HG02571 (cell line): ENCODE results near the gene COG8.
"Not testable (repeated sequence)": the region's sequence is repeated elsewhere in the genome, so short reads cannot be mapped to it uniquely, and the experiment has no call there.

Source experiments
- ATAC-seq: cut with Tn5 transposase; IDR thresholded peaks from one replicate; pipeline ENCODE4 v1.9.1; 2021; ENCODE audit warnings: mild to moderate bottlenecking, moderate library complexity; ENCODE audit not compliant: unreplicated experiment

COG8 gene, protein sequence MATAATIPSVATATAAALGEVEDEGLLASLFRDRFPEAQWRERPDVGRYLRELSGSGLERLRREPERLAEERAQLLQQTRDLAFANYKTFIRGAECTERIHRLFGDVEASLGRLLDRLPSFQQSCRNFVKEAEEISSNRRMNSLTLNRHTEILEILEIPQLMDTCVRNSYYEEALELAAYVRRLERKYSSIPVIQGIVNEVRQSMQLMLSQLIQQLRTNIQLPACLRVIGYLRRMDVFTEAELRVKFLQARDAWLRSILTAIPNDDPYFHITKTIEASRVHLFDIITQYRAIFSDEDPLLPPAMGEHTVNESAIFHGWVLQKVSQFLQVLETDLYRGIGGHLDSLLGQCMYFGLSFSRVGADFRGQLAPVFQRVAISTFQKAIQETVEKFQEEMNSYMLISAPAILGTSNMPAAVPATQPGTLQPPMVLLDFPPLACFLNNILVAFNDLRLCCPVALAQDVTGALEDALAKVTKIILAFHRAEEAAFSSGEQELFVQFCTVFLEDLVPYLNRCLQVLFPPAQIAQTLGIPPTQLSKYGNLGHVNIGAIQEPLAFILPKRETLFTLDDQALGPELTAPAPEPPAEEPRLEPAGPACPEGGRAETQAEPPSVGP

DNA sequence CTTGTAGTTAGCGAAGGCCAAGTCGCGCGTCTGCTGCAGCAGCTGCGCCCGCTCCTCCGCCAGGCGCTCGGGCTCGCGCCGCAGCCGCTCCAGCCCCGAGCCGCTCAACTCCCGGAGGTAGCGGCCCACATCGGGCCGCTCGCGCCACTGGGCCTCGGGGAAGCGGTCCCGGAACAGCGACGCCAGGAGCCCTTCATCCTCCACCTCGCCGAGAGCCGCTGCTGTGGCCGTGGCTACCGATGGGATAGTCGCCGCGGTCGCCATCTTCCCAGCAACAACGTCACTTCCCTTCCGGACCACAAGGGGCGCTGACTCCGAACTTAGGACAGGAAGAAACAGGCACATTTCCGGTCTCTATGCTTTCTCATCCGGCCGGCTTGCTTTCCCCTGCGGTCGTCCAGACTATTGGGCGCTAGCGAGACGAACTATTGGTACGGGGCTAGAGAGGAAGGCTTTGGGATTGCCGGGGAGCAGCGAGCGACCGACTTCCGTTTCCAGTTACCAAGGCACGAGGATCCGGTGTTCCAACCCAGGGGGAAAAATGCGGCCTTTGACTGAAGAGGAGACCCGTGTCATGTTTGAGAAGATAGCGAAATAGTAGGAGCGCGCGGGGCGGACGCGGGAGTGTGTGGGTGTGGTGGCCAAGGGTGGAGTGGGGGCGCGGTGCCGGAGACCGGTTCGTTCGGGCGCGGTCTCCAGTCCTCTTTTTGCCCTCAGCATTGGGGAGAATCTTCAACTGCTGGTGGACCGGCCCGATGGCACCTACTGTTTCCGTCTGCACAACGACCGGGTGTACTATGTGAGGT lies at the start of gene COG8, which contains the start of gene NIP7:
COG8 (minus strand) TSS at position 276 of the 806 bp plus-strand sequence; CDS start at position 264, 12 bp downstream.
NIP7 (plus strand) TSS at position 484 of the 806 bp plus-strand sequence; CDS start at position 542, 58 bp downstream.
- ATAC-seq, result peak; percentile 94

DNA sequence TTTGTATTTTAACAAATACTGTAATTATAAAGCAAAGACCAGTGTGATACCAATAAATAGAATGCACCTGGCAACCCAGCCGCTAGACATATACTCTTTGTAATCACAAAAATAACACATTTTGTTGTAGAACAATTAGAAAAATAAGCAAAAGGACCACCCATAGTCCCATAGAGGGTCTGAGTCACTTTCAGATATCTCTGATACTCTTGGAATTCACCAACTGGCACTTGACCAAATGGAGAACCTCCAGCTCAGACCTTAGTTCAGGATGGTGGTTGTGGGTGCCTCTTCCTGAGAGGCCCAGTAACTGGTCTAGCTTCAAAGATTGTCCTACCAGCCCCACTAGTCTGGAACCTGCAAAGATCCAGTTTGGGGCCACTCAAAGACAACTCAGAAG lies 47.2 kb upstream of the COG8 start:
- ATAC-seq, result no peak

DNA sequence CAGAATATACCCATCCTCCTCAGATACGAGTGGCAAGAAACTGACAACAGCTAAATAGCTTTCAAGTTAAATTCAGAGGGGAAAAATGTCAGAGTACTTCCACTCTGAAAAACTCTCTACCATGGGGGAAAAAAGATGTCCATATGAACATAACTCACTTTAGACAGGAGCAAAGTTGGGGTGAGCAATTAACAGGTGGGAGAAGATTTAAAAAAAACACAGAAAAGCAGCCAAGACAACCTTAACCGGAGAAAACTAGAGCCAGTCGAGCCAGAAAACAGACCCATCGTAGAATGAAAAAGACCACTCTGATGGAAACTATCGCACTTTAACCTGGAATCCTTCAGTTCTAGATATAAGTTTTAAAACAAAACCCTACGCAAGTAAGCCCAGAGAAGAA lies 45.6 kb upstream of the COG8 start:
- no peak for ATAC-seq

DNA sequence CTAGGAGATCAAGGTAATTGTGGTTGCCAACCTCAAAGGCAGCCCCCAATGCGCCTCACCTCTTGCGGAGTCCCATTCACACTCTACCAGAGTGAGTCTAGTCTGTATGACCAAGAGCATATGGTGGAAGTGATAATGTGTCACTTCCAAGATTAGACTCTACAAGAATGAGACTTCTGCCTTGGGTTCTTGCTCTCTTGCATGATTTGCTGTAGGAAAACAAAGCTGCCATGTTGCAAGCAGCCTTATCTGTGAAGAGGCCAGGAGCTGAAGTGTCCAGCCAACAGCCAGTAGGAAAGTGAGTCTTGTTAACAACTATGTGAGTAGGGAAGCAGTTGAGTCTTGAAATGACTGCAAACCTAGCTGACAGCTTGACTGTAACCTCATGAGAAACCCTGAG lies 43.1 kb upstream of the COG8 start:
- ATAC-seq, result no peak

DNA sequence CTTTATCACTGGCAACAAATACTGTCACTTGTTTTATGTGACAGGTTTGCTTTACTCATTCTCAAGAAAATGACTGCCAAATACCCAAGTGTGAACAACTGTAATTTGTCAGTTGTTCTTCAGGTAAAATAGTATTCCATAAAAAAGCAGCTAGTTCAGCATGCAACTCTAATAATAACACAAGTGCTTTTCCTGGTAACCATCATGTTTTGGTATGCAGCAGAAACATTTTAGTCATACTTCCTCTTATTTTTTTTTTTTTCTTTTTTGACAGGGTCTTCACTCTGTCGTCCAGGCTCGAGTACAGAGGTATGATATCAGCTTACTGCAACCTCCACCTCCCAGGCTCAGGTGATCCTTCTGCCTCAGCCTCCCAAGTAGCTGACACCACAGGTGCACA lies 41.9 kb upstream of the COG8 start:
- no peak for ATAC-seq

DNA sequence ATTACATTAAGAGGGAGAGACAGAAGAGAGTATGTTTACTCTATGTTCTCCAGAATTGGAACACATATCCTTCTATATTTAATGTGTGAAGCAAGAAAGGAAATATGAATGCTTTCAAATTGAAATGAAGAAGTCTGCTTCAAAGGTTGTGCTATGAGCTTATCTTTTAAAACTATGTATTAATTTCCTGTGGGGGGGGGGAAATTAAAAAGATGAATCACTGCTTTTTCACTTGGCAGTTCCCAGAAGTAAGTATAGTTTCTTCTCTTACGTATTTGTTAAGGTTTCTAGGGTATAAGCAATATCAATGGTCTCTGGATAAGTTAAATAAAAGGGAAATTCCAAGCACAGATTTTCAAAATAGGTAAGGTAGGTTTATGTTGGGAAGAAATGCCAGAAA lies 39.4 kb upstream of the COG8 start:
- no peak for ATAC-seq

DNA sequence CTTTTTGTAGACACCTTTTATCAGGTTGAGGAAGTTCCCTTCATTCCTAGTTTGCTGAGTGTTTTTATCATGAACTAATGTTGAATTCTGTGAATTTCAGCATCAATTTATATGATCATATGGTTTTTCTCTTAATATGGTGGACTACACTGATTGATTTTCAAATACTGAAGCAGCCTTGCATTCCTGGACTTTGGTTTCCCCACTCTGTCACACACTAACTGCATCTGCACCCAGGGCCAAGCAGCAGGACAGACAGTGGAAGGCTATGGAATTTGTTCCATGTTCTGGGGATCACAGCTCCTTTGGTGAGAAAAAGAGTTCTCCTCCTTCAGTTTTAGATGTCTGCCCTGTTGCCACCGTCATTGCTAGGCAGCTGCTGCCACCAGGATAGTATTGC lies 38.7 kb upstream of the COG8 start:
- no peak for ATAC-seq

DNA sequence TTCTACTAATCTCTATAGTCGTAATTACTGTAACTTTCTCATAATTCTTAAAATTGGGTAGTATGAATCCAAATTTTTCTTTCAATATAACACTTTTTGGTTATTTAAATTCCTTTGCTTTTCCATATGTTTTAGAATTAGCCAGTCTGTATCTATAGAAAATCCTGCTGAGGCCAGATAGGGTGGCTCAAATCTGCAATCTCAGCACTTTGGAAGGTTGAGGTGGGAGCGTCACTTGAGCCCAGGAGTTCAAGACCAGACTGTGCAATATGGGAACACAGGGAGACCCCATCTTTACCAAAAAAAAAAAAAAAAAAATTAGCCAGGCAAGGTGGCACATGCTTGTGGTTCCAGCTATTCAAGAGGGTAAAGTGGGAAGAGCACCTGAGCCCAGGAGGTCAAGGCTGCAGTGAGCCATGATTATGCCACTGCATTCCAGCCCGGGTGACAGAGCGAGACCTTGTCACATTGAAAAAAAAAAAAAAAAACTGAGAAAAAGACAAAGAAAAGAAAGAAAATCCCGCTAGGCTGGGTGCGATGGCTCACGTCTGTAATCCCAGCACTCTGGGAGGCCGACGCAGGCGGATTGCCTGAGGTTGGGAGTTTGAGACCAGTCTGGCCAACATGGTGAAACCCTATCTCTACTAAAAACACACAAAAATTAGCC lies 37.2 kb upstream of the COG8 start:
- ATAC-seq, result no peak

DNA sequence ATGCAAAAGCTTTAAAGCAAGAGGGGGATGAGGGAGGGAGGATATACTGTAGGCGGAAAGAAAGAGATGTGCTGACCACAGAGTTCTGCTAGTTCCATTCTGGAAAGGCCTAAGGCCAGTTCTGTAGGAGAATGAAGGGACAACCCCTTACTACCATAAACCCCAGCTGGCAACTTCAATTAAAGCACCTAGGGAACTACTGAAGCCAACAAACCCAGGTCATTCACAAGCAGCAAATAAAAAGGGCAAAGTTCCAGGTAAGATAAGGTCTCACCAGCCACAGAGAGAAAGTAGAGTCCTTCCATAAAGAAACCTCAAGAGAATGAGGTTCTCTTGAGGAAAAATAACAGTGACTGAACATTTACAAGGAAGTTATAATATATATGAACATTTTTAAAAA lies 33.7 kb upstream of the COG8 start:
- no peak for ATAC-seq

DNA sequence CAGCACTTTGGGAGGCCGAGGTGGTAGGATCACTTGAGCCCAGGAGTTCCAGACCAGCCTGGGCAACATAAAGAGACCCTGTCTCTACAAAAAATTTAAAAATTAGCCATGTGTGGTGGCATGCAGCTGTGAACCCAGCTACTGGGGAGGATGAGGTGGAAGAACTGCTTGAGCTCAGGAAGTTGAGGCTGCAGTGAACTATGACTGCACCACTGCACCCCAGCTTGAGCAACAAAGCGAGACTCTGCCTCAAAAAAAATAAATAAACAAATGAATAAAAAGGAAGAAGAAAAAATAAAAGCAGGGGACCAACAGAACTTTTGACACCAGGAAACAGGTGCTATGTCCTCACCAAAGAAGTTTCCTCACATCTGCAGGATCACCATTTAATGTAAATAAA lies 32.2 kb upstream of the COG8 start:
- ATAC-seq, result no peak

DNA sequence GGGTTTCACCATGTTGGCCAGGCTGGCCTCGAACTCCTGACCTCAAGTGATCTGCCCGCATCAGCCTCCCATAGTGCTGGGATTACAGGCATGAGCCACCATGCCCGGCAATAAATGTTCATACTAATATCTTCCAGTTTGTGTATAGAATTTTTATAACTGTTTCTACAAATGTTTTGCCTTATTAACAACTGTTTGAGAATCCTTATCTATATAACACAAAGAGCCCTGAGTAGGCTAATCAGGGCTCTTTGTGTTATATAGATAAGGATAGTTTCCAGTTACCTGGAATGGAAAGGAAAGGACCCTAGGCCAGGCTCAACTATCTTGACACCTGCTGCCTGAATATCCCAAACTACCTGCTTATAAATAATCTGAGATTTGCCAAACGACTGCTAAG lies 29.5 kb upstream of the COG8 start:
- ATAC-seq, result no peak

DNA sequence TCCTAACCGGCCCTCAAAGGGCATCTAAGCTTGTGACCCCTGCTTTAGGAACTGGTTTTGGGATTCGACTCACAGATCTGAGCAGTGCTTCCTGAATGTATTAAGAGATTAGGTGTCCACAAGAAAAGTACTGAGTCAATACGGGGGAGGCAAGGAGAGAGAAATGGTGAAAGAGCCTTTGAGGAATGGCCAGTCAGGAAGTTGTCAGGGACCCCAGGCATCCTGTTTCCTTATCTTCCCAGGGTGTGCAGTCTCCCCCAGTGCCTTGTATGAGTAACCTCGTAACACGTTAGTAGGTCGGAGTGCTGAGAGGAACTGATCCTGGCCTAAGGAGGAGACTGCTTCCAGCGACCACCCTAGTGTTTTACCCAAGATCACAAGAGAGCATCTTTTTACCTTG lies 28.6 kb upstream of the COG8 start:
- no peak for ATAC-seq

DNA sequence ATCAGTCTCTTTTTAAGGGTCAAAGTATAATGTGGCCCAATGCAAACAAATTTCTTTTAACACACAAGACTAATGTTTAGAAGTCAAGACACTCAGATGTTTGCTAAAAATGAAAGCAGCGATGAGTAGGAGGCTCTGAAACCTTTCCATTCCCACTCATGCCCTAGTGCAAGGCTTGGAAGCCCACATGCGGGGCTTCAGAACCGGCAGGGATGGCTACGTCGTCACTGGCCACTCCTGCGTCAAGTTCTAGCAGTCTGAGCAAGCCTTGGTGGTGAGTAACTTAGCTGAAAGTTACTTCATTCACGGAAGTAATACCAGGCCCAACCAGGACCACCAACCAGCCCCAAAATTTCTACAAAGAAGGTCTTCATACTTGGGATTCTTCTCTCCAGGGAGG lies 27.1 kb upstream of the COG8 start:
- no peak for ATAC-seq

DNA sequence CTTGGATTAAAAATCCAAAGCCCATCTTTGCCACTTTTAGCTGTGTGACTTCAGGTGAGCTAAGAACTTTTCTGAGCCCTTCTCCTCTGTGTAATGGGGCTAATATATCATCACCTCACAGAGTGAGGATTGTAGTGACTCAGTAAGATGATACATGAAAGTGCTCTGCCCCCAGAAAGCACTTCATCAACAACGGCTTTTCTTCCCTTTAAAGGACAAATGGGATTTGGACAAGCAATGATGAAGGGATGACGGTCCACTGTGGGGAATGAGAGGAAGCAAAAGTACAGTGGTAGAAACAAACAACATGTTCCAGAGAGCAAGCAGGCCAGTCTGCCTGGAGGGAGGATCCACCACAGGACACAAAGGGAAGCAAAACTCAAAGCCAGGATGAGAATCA lies 26.5 kb upstream of the COG8 start:
- no peak for ATAC-seq

DNA sequence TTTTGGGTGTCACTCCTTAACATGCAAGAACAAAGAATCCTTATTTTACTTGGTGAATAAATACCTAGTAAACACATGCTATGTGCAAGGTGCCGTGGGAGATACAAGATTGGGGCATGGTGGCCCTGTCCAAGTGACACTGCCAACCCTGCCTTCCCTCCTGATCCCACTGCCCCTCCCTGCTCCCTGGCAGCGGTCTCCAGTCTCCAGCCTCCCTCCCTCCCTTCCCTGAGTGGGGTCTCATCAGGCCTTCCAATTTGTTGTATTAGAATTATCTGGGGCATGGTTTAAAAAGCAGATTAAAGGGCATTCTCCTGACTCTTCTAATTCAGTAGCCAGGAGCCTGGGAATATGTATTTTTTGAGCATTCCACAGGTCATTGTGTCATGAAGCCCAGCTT lies 24.7 kb upstream of the COG8 start:
- ATAC-seq, result no peak

DNA sequence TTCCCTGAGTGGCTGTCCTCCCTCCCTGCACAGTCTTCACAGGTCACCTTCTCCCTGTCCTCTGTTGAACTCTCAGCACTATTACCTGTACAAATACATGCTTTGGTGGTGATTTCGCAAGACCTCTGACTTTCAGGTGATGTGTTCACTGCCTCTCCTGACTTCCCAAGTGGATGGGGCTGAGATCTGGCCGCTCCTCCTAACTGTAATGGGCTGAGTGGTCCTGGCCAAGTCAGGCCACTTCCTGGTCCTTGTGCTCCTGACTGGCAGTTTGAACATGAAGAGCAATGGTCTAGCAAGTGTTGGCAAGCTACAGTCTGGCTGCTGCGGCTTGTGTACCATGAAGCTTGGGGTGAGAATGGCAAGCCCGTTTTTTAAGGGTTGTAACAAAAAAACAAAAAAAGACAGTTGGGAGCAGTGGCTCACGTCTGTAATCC lies 23.9 kb upstream of the COG8 start:
- no peak for ATAC-seq

DNA sequence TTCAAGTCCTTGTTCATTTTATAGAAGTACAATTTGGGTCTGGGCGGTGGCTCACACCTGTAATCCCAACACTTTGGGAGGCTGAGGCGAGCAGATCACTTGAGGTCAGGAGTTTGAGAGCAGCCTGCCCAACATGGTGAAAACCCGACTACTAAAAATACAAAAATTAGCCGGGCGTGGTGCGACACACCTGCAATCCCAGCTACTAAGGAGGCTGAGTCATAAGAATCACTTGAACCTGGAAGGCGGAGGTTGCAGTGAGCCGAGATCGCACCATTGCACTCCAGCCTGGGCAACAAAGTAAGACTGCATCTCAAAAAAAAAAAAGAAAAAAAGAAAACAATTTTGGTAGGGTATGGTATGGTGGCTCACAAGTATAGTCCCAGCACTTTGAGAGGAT lies 20.7 kb upstream of the COG8 start:
- ATAC-seq, result not testable (repeated sequence)

DNA sequence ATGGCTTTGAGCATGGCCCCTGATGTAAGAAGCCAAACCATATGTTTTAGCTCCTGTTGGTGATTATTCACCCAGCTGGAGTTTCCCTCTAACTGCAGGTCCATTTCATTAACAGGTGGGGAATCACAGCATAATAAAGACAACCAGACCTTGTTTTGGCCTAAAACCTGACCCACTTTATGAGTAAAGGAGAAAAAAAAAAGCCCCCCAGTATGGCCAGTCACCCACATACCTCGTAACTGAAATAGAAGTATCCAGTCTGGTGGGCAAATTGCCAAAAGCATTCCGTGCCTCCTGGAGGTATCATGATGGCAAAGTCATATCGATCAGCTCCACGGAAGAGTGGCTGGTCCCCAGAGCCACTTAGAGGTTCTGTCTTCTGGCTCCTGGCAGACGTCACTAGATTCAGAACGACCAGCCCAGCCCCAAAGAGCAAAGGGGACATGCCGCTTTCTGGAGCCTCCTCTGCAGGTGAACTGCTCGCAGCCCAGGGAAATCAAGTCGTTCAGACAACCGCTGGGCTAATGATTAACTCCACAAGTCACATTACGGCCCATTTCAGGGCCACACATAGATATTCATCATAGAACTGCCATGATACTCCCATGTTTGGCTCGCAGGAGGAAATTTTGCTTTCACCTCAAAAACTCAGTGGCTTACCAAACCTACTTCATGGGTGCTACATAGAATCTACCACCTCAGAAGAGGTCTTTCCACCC lies 12.1 kb upstream of the COG8 start, which contains the start of gene TMED6:
TMED6 (minus strand) TSS at position 478 of the 719 bp plus-strand sequence; CDS start at position 445, 33 bp downstream.
- no peak for ATAC-seq

DNA sequence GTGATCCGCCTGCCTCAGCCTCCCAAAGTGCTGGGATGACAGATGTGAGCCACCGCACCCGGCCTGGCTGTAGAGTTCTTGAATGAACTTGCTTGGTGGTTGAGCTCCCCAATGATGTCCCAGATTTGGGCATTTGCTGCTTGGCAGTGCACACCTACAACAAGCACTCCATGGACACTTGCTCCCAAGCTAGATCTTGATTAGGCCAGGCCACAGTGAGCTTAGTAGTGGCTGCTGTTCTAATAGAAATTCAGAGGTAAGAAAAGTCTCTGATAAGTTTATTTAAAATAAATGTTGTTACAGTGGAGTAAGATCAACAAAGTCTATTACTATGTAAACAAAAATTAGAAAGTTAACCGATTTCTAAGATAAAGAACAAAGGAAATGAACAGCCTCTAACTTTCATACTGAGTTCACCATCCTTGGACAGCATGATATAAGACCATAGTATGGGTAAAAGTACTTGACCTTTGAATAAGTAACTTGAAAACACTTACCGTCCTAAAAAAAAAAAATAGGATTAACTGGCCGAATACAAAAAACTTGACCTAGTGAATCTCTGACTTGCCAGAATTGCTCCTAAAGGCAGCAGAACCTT lies 11.3 kb upstream of the COG8 start:
- ATAC-seq, result no peak

DNA sequence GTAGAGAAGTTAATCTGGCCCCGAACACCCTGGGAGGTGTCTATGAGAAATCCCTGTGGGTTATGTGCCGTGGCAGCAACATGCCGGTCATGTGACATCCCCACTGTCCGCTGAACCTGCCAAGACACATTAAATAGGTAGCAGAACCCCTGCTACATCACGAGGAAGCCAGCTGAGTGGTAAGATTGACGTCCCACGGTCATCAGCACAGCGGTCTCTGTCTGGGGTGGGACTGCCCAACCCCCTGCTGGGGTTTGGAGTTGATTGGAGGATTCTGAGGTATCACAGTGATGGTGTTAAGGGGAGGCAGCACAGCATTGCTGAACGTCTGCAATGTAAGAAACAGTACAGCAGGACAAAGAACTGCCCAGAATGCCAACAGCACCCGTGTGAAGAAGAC lies 10.2 kb upstream of the COG8 start:
- ATAC-seq, result no peak
